CD4-positive, alpha-beta T cell treated with Interleukin-10 for 1 hour (primary cell): ENCODE measurements around the gene GP9.
"Not testable (repeated sequence)": the region's sequence is repeated elsewhere in the genome, so short reads cannot be mapped to it uniquely, and the experiment has no call there.

Source experiments
- DNase-seq: peaks from one replicate; pipeline ENCODE4 v3.0.0-alpha.2; 2020

Gene GP9

GRCh38 chr3:129081503-129081902, 20.9 kb downstream of the GP9 start:
- no peak for DNase-seq

GRCh38 chr3:129082026-129082425, 21.4 kb downstream of the GP9 start:
- no peak for DNase-seq

- DNase-seq, result no peak
These were observed 23.9 kb downstream of the GP9 start for GRCh38 chr3:129084501-129084900.

GRCh38 chr3:129085165-129085715, 24.7 kb downstream of the GP9 start:
- DNase-seq, result no peak

GRCh38 chr3:129085818-129086217, 25.2 kb downstream of the GP9 start:
- DNase-seq, result no peak

GRCh38 chr3:129087138-129087702, 26.6 kb downstream of the GP9 start:
- DNase-seq, result no peak

- DNase-seq, result peak; percentile 31
These were observed 27.3 kb downstream of the GP9 start for GRCh38 chr3:129087904-129088303.

GRCh38 chr3:129088312-129088711, 27.7 kb downstream of the GP9 start:
- not testable (repeated sequence) for DNase-seq

- no peak for DNase-seq
These were observed 34.7 kb downstream of the GP9 start for GRCh38 chr3:129095285-129095684.

- no peak for DNase-seq
These were observed 39.7 kb downstream of the GP9 start for GRCh38 chr3:129100274-129100673.

- DNase-seq, result no peak
These were observed 41.0 kb downstream of the GP9 start for GRCh38 chr3:129101370-129102138.

- DNase-seq, result no peak
These were observed 42.7 kb downstream of the GP9 start for GRCh38 chr3:129103296-129103695.

- no peak for DNase-seq
These were observed 43.5 kb downstream of the GP9 start for GRCh38 chr3:129104051-129104450.

GRCh38 chr3:129104498-129105079, 44.0 kb downstream of the GP9 start:
- no peak for DNase-seq

- no peak for DNase-seq
These were observed 45.3 kb downstream of the GP9 start for GRCh38 chr3:129105862-129106261.

GRCh38 chr3:129106320-129106719, 45.7 kb downstream of the GP9 start:
- no peak for DNase-seq

GRCh38 chr3:129106866-129107565, 46.4 kb downstream of the GP9 start:
- DNase-seq, result no peak

- DNase-seq, result no peak
These were observed 47.2 kb downstream of the GP9 start for GRCh38 chr3:129107793-129108192.

GRCh38 chr3:129111076-129111780, 50.6 kb downstream of the GP9 start:
- not testable (repeated sequence) for DNase-seq
